ENCODE data around the gene CX3CL1. TPM values are rescaled to one million over a fixed set of nuclear protein-coding genes. Genes with fewer than 3 reads are reported as not detected.

Gene CX3CL1
- total and polyA plus RNA-seq, 2 experiments from 2014 or later: 0.33 to 0.71 TPM

DNA sequence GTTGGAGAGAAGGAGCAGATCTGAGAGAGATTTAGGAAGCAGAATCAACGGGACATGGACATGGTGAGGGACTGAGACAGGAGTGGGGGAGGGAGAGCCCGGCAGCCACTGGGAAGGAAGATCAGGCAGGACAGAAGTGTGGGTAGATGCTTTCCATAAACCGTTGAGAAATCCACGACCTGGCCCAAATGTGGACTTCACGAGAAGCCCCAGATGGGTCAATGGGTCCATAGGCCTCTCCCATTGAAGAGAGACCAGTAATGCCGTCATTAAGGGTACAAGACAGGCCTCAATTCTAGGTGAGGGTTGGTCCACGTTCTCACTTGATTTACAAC lies 14.2 kb upstream of the CX3CL1 start:
- no peaks in the 10 kb centered on the region for H3K36me3 ChIP-seq
- H3K27ac ChIP-seq: no peak overlapping the region

DNA sequence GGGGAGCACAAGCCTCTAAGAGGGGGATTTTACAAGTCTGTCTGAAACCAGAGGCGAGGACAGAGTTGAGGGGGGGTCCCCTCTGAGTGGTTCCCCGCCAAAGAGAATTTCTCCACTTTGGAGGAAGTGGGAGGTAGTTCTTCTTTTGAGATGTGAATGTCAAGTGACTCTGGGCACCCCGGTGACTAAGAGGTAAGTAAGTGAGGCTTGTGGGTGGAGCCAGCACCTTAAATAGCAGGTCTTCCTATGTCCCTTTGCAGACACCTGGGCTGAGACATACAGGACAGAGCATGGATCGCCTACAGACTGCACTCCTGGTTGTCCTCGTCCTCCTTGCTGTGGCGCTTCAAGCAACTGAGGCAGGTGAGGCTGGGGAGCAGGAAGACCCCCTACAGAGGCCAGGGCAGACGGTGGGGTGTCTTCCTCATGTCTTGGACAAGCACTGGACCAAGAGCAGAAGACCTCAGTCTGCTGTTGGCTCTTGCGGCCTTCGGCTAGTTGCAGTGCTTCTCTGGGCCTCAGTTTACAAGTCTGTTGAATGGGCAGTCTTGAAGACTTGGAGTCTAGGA lies 13.7 kb upstream of the CX3CL1 start, which contains the start of gene CCL22:
Gene CCL22 (plus strand): TSS at position 257 of the 569 bp plus-strand sequence. CDS start 34 bp downstream, at position 291.
- Histone ChIP-seq H3K9me3 (ENCODE audit: low read depth) (no peaks in the 10 kb centered on the region), H3K4me1 (ENCODE audit: low read depth) (no peaks in the 10 kb centered on the region), H3K27me3 (no peaks in the 10 kb centered on the region), H3K27ac (peak within 1 kb of the TSS; percentile 17), H3K36me3 (no peaks in the 10 kb centered on the region), H3K4me3 (no peak within 1 kb of the TSS)
- TF ChIP-seq, protein P1, sequence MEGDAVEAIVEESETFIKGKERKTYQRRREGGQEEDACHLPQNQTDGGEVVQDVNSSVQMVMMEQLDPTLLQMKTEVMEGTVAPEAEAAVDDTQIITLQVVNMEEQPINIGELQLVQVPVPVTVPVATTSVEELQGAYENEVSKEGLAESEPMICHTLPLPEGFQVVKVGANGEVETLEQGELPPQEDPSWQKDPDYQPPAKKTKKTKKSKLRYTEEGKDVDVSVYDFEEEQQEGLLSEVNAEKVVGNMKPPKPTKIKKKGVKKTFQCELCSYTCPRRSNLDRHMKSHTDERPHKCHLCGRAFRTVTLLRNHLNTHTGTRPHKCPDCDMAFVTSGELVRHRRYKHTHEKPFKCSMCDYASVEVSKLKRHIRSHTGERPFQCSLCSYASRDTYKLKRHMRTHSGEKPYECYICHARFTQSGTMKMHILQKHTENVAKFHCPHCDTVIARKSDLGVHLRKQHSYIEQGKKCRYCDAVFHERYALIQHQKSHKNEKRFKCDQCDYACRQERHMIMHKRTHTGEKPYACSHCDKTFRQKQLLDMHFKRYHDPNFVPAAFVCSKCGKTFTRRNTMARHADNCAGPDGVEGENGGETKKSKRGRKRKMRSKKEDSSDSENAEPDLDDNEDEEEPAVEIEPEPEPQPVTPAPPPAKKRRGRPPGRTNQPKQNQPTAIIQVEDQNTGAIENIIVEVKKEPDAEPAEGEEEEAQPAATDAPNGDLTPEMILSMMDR (IDR thresholded peaks at IDR 0.05; ENCODE audit: low read depth, low read length): no peak
- DNase-seq (ENCODE audit: low read depth in 1 of 2, low spot score in 1 of 2): no peak

More for the DNA sequence above, 14.2 kb upstream of the CX3CL1 start:
- Histone ChIP-seq H3K4me1 (ENCODE audit: low read depth) (no peaks in the 10 kb centered on the region), H3K4me3 (no peak overlapping the region), H3K9me3 (ENCODE audit: low read depth) (no peaks in the 10 kb centered on the region), H3K27me3 (no peaks in the 10 kb centered on the region)
- no peak for DNase-seq (ENCODE audit: low read depth in 1 of 2, low spot score in 1 of 2)
- TF ChIP-seq, protein P1 (IDR thresholded peaks at IDR 0.05; ENCODE audit: low read depth, low read length): no peak

DNA sequence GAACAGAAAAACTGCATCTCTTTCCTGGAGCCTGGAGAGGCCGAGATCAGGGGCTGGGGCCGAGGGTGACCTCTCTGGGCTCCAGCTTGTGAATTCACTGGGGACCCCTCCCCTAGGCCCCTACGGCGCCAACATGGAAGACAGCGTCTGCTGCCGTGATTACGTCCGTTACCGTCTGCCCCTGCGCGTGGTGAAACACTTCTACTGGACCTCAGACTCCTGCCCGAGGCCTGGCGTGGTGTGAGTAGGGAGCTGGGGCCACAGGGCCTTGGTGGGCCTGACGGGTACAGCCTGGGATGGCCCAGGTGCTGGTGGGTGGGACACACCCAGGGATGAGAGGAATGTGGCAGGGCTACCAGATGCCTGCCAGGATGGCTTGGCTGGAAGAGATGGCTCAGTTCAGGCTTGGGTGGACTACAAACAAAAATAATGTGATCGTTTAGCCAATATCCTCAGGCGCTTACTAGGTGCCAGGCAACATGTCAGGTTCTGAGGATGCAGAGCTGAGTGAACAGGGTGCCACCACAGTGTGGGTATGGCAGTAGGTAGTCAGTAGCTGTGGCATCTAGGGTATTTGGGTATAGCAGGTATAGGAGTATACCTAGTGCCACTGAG lies 11.9 kb upstream of the CX3CL1 start:
- no peak overlapping the region for H3K4me3 ChIP-seq

DNA sequence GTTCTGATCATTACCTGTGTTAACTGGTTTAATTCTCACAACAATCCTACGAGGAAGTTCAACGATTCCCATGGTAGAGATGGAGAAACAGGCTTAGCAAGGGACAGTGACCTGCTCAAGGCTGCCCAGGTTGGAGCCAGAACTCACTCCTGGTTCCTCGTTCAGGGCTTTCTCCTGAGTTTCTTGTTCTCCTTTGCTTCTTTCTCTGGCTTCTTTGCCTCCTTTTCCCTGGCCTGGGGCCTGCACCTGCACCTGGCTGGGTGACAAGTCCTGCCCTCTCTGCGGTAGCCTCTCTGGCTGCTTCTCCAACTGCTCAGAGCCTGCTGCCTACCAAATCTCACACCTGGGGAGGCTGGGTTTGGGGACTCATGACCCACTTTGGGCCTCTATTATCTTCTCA lies 10.9 kb upstream of the CX3CL1 start:
- Histone ChIP-seq H3K27me3 (no peaks in the 10 kb centered on the region), H3K4me3 (no peak overlapping the region), H3K27ac (no peak overlapping the region), H3K36me3 (no peaks in the 10 kb centered on the region), H3K4me1 (ENCODE audit: low read depth) (no peaks in the 10 kb centered on the region), H3K9me3 (ENCODE audit: low read depth) (no peaks in the 10 kb centered on the region)
- no peak for DNase-seq (ENCODE audit: low read depth in 1 of 2, low spot score in 1 of 2)
- TF ChIP-seq, protein P1 (IDR thresholded peaks at IDR 0.05; ENCODE audit: low read depth, low read length): no peak

More for the DNA sequence above, 11.9 kb upstream of the CX3CL1 start:
- no peak for DNase-seq (ENCODE audit: low read depth in 1 of 2, low spot score in 1 of 2)
- Histone ChIP-seq H3K4me1 (ENCODE audit: low read depth) (no peaks in the 10 kb centered on the region), H3K9me3 (ENCODE audit: low read depth) (no peaks in the 10 kb centered on the region), H3K27ac (no peak overlapping the region), H3K36me3 (no peaks in the 10 kb centered on the region), H3K27me3 (no peaks in the 10 kb centered on the region)
- TF ChIP-seq, protein P1 (IDR thresholded peaks at IDR 0.05; ENCODE audit: low read depth, low read length): no peak

DNA sequence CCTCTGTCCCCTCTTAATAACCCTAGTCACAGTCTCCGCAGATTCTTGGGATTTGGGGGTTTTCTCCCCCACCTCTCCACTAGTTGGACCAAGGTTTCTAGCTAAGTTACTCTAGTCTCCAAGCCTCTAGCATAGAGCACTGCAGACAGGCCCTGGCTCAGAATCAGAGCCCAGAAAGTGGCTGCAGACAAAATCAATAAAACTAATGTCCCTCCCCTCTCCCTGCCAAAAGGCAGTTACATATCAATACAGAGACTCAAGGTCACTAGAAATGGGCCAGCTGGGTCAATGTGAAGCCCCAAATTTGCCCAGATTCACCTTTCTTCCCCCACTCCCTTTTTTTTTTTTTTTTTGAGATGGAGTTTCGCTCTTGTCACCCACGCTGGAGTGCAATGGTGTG lies 8.1 kb upstream of the CX3CL1 start:
- H3K36me3 ChIP-seq: no peaks in the 10 kb centered on the region
- H3K9me3 ChIP-seq (ENCODE audit: low read depth): no peaks in the 10 kb centered on the region
- no peak for DNase-seq (ENCODE audit: low read depth in 1 of 2, low spot score in 1 of 2)
- TF ChIP-seq, protein P1 (IDR thresholded peaks at IDR 0.05; ENCODE audit: low read depth, low read length): no peak
- H3K27ac ChIP-seq: no peak overlapping the region
- H3K4me1 ChIP-seq (ENCODE audit: low read depth): no peaks in the 10 kb centered on the region
- no peak overlapping the region for H3K4me3 ChIP-seq
- H3K27me3 ChIP-seq: no peaks in the 10 kb centered on the region
